ENCODE measurements around the gene C1GALT1.

DNA sequence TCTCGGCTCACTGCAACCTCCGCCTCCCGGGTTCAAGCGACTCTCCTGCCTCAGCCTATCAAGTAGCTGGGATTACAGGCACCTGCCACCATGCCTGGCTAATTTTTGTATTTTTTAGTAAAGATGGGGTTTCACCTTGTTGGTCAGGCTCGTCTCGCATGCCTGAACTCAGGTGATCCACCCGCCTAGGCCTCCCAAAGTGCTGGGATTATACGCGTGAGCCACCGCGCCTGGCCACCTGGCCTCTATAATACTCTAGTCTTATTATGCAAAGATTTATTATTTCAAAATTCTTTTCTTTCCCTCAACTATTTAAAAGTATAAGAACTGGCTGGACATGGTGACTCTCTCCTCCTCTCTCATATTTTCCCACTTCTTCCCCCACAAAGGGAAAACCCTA is 30.0 kb upstream of the C1GALT1 start:
- no peak for TF ChIP-seq CEBPB (tag; IDR thresholded peaks at IDR 0.05)
- TF ChIP-seq, protein P1, sequence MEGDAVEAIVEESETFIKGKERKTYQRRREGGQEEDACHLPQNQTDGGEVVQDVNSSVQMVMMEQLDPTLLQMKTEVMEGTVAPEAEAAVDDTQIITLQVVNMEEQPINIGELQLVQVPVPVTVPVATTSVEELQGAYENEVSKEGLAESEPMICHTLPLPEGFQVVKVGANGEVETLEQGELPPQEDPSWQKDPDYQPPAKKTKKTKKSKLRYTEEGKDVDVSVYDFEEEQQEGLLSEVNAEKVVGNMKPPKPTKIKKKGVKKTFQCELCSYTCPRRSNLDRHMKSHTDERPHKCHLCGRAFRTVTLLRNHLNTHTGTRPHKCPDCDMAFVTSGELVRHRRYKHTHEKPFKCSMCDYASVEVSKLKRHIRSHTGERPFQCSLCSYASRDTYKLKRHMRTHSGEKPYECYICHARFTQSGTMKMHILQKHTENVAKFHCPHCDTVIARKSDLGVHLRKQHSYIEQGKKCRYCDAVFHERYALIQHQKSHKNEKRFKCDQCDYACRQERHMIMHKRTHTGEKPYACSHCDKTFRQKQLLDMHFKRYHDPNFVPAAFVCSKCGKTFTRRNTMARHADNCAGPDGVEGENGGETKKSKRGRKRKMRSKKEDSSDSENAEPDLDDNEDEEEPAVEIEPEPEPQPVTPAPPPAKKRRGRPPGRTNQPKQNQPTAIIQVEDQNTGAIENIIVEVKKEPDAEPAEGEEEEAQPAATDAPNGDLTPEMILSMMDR (IDR thresholded peaks at IDR 0.05 in 2 of 3, conservative IDR thresholded peaks at IDR 0.05 in 1 of 3; ENCODE audit: insufficient read depth in 2 of 3, low read depth in 1 of 3, low read length in 3 of 3) = no peak
- TF ChIP-seq, protein P2, sequence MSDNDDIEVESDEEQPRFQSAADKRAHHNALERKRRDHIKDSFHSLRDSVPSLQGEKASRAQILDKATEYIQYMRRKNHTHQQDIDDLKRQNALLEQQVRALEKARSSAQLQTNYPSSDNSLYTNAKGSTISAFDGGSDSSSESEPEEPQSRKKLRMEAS (CRISPR knock-in tag; IDR thresholded peaks at IDR 0.05) = no peak

Data from K562 (cell line).